SK-N-SH (cell line): ENCODE measurements around the gene TRAPPC12.

Experiments
- CTCF ChIP-seq: fragments of 200-600 bp; sonication (generic); IDR thresholded peaks from 2 replicates; pipeline ENCODE4 v1.6.1; 2017; ENCODE audit warnings: antibody characterized with exemption, mild to moderate bottlenecking, moderate library complexity
- GABPA ChIP-seq: IDR thresholded peaks from 2 replicates; pipeline ENCODE4 v1.4.0; 2012; ENCODE audit warnings: low read depth, mild to moderate bottlenecking
- REST ChIP-seq: IDR thresholded peaks from 2 replicates; pipeline ENCODE4 v1.6.1; 2012; ENCODE audit warnings: mild to moderate bottlenecking, low read depth, low read length, moderate library complexity

- no peak for TF ChIP-seq GABPA
- TF ChIP-seq CTCF = no peak
- no peak for TF ChIP-seq REST
These were observed 102.9 kb downstream of the TRAPPC12 start for GRCh38 chr2:3482363-3482821.
